Measurements from ENCODE around the gene LAMTOR4.

DNA sequence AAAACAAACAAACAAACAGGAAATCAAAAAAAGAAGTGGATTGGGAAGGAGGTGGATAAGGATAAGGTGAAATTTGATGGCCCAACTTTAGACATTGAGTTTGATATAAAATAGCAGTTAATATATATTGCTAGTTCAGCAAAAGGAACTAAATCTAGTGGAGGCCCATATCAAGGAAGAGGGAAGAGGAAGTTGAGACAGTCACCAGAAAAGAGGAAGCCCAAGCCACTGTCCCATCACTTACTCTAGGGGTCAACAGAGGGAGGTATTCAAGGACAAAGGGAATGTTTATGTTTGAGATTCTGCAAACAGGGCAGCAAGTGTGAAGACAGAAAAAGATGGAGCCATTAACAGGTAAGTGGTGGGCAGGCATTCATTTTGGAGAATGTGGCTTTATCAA, 3.7 kb downstream of the LAMTOR4 start:
- TF ChIP-seq SMC3 (conservative IDR thresholded peaks at IDR 0.05; ENCODE audit: poor library complexity) = no peak
- TF ChIP-seq, protein P1, sequence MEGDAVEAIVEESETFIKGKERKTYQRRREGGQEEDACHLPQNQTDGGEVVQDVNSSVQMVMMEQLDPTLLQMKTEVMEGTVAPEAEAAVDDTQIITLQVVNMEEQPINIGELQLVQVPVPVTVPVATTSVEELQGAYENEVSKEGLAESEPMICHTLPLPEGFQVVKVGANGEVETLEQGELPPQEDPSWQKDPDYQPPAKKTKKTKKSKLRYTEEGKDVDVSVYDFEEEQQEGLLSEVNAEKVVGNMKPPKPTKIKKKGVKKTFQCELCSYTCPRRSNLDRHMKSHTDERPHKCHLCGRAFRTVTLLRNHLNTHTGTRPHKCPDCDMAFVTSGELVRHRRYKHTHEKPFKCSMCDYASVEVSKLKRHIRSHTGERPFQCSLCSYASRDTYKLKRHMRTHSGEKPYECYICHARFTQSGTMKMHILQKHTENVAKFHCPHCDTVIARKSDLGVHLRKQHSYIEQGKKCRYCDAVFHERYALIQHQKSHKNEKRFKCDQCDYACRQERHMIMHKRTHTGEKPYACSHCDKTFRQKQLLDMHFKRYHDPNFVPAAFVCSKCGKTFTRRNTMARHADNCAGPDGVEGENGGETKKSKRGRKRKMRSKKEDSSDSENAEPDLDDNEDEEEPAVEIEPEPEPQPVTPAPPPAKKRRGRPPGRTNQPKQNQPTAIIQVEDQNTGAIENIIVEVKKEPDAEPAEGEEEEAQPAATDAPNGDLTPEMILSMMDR (IDR thresholded peaks at IDR 0.05; ENCODE audit: poor library complexity, severe bottlenecking) = no peak
- no peak for TF ChIP-seq EZH2 (IDR thresholded peaks at IDR 0.05; ENCODE audit: borderline replicate concordance, insufficient read depth, low read length, poor library complexity, severe bottlenecking)
- no peak for TF ChIP-seq TAF1 (IDR thresholded peaks at IDR 0.05; ENCODE audit: low read depth)
- no peak for TF ChIP-seq EP300 (conservative IDR thresholded peaks at IDR 0.05; ENCODE audit: poor library complexity, severe bottlenecking)
- TF ChIP-seq RAD21 (conservative IDR thresholded peaks at IDR 0.05) = no peak
- TF ChIP-seq, protein P2, sequence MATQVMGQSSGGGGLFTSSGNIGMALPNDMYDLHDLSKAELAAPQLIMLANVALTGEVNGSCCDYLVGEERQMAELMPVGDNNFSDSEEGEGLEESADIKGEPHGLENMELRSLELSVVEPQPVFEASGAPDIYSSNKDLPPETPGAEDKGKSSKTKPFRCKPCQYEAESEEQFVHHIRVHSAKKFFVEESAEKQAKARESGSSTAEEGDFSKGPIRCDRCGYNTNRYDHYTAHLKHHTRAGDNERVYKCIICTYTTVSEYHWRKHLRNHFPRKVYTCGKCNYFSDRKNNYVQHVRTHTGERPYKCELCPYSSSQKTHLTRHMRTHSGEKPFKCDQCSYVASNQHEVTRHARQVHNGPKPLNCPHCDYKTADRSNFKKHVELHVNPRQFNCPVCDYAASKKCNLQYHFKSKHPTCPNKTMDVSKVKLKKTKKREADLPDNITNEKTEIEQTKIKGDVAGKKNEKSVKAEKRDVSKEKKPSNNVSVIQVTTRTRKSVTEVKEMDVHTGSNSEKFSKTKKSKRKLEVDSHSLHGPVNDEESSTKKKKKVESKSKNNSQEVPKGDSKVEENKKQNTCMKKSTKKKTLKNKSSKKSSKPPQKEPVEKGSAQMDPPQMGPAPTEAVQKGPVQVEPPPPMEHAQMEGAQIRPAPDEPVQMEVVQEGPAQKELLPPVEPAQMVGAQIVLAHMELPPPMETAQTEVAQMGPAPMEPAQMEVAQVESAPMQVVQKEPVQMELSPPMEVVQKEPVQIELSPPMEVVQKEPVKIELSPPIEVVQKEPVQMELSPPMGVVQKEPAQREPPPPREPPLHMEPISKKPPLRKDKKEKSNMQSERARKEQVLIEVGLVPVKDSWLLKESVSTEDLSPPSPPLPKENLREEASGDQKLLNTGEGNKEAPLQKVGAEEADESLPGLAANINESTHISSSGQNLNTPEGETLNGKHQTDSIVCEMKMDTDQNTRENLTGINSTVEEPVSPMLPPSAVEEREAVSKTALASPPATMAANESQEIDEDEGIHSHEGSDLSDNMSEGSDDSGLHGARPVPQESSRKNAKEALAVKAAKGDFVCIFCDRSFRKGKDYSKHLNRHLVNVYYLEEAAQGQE (IDR thresholded peaks at IDR 0.05; ENCODE audit: borderline replicate concordance) = no peak
- TF ChIP-seq POLR2AphosphoS5 (IDR thresholded peaks at IDR 0.05) = no peak
- TF ChIP-seq MXI1 (conservative IDR thresholded peaks at IDR 0.05; ENCODE audit: poor library complexity, severe bottlenecking) = no peak

Measured in neural cell (in vitro differentiated cells).